GM19372 (cell line): ENCODE results near the gene LCMT2.

Experiments
- ATAC-seq: cut with Tn5 transposase; IDR thresholded peaks from one replicate; pipeline ENCODE4 v1.9.1; 2021; ENCODE audit warnings: mild to moderate bottlenecking, low read depth, moderate library complexity; ENCODE audit not compliant: unreplicated experiment

The LCMT2 gene, protein sequence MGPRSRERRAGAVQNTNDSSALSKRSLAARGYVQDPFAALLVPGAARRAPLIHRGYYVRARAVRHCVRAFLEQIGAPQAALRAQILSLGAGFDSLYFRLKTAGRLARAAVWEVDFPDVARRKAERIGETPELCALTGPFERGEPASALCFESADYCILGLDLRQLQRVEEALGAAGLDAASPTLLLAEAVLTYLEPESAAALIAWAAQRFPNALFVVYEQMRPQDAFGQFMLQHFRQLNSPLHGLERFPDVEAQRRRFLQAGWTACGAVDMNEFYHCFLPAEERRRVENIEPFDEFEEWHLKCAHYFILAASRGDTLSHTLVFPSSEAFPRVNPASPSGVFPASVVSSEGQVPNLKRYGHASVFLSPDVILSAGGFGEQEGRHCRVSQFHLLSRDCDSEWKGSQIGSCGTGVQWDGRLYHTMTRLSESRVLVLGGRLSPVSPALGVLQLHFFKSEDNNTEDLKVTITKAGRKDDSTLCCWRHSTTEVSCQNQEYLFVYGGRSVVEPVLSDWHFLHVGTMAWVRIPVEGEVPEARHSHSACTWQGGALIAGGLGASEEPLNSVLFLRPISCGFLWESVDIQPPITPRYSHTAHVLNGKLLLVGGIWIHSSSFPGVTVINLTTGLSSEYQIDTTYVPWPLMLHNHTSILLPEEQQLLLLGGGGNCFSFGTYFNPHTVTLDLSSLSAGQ

DNA sequence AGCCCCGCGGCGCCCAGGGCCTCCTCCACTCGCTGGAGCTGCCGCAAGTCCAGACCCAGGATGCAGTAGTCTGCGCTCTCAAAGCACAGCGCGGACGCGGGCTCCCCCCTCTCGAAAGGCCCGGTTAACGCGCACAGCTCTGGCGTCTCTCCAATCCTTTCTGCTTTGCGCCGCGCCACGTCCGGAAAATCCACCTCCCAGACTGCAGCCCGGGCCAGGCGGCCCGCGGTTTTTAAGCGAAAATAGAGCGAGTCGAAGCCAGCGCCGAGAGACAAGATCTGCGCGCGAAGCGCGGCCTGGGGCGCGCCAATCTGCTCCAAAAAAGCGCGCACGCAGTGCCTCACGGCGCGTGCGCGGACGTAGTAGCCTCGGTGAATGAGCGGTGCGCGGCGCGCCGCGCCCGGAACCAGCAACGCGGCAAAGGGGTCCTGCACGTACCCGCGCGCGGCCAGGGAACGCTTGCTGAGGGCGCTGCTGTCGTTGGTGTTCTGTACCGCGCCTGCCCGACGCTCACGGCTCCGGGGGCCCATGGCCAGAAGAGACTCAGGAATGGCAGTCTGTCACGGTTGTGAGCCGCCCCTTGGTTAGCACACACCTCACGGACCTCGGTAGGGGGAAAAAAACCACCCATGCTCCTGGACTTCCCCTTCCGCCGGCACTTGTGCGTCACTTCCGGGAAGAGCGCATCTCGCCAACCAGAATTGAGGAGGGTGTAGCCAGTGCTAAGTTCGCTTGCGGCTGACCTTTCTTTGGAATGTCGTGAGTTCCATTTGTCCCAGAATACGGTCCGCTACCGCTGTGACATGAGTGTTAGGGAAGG lies at the start of gene LCMT2:
TSS of gene LCMT2 (minus strand) at position 614 of the 820 bp plus-strand sequence. CDS start at position 530, 84 bp downstream.
- peak; percentile 90 for ATAC-seq

DNA sequence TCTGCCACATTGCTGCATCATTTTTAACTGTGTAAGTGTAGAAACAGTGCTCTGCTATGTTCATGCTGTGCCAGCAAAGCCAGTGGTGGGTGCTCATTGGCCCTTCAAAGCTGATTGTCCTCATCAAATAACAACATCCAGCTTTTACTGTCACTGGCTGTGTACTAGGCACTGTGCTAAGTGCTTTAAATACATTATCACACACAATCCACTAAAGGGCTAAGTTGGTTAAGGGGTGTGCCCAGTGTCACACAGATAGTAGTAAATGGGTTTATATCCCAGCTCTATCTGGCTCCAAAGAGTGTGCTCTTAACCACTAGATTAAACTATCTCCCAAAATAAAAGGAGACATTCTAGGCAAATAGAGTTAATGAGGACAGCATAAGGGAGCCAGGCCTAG lies 48.2 kb upstream of the LCMT2 start:
- no peak for ATAC-seq

DNA sequence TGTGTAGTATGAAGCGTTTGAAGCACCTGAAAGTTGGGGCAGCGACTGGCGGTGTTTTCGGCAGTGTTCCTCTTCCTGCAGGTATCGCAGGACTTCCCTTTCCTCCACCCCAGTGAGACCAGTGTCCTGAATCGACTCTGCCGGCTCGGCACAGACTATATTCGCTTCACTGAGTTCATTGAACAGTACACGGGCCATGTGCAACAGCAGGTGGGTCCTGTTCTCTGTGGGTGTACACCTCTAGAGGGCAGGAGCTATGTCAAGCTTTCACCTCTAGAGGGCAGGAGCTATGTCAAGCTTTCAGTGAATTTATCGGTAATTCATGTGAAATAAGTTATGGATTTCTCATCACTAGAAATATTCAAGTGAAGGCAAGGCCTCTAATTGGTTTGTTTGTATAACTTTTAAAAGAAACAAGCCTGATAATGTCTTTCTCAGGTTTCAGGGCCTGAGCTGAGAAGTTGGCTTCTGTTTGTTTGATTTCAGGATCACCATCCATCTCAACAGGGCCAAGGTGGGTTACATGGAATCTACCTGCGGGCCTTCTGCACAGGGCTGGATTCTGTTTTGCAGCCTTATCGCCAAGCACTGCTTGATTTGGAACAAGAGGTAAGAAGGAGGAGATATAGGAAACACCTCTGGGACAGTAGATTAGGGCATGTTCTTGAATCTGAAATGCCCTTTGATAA lies 45.8 kb upstream of the LCMT2 start:
- ATAC-seq, result no peak

DNA sequence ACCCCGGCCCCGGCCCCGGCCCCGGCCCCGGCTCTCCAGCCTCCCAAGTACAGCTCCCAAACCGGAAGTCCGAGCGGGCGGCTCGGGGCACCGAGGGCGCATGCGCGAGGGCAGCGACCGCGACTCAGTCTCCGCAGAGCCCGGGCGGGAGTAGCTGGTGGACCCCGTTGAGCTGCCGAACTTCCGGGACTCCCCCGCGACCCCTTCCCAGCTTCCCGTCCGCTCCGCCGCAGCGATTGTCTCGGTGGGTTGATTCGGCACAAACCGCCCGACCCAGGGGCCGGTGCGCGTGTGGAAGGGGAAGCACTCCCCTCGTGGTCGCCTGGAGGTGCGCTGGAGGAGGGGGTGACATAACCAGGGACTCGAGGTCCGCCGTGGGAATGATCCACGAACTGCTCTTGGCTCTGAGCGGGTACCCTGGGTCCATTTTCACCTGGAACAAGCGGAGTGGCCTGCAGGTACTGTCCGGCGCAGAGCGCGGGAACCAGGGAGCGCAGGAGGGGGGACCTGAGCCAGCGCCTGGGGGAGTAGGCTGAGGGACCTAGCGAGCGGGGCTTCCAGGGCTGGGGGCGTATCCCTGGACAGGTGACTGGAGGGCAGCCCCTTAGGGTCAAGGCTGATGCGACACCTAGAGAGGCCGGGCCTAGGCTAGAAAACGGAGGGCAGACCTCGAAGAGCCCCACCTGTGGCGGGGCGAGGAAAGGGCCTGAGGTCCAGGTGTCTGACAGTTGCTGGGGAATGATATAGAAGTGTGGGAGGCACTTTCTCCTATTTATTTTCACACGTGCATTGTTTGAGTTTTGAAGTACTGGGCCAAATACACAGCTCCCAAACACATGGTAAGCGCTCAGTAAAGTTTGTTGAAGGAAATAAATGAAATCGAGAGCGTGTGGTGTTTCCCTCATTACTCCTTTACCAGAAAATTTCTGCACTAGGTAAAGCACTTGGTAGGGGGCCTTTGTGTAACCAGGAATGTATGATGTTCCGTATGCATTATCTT lies 40.9 kb upstream of the LCMT2 start, which contains the start of the genes TUBGCP4 and ZSCAN29:
TSS of gene TUBGCP4 (plus strand) at position 127 of the 1,000 bp plus-strand sequence. CDS start at position 381, 254 bp downstream.
TSS of gene ZSCAN29 (minus strand) at position 69 of the 1,000 bp plus-strand sequence. CDS start 1,130 bp downstream, outside the sequence.
- ATAC-seq, result peak; percentile 80

DNA sequence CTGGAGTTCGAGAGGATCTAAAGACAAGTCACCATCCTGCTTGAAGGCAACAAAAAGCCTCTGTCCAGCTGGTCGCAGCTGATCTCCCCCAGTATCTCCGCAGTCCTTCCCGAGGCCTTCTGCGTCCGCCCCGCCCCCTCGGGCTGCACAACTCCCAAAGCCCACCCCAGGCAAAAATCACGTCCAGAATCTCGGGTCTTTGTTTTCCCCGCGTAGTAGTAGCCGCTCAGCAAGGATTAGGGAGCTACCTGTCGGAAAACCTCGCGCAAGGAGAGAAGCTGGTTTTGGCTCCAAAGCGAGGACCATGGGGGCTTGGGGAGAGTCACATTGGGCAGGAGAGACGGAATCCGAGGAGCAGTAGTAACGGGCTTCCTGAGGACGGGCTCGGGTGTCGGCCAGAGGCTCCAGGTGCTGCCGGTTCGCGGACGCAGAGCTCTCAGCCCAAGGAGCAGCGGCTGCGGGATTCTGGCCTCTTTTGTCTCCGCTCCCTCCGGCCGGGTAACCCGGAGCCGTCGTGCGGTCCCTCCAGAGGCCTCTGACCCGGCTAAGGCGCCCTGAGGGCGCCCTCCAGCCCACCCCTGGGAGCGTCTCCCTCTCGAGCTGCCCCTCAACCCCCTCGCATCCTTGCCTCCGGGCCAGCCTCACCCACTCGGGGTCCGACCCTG lies 40.1 kb upstream of the LCMT2 start:
- ATAC-seq, result peak; percentile 42

DNA sequence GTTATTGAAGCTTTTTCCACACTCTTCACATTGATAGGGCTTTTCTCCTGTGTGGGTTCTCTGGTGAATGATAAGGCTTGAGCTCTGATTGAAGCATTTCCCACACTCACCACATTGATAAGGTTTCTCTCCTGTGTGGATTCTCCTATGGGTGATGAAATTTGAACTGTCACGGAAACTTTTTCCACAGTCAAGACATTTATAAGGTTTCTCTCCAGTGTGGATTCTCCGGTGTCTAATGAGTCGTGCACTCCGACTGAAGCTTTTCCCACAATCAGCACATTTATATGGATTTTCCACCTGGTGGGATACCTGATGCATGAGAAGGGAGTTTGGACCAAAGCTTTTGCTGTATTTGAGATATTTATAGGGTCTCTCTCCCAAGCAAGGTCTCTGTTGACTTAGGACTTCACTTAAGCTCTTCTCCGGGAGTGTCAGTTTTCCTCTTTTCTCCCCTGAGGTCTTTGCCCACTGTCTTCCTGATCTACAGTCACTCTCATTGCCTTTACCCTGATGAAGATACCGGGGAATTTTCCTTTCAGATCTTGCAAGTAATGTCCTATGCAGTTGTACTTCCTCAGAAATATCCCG lies 31.0 kb upstream of the LCMT2 start:
- ATAC-seq, result no peak

DNA sequence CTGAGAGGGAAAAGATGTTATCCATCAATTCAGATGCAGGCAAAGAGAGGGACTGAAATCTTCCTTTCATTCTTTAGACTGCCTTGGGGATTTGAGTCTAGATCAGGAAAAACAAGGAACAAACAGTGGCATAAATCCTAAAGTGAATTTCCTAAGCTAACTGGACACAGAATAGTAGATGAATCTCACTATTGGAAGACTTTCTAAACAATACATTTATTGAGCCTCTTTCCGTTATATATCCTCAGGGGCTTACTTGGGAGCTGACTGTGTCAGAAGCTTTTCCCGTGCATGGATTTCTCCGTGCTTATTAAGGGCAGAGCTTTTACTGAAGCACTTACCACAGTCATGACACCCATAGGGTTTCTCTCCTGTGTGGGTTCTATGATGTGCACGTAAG lies 30.4 kb upstream of the LCMT2 start:
- ATAC-seq, result no peak

DNA sequence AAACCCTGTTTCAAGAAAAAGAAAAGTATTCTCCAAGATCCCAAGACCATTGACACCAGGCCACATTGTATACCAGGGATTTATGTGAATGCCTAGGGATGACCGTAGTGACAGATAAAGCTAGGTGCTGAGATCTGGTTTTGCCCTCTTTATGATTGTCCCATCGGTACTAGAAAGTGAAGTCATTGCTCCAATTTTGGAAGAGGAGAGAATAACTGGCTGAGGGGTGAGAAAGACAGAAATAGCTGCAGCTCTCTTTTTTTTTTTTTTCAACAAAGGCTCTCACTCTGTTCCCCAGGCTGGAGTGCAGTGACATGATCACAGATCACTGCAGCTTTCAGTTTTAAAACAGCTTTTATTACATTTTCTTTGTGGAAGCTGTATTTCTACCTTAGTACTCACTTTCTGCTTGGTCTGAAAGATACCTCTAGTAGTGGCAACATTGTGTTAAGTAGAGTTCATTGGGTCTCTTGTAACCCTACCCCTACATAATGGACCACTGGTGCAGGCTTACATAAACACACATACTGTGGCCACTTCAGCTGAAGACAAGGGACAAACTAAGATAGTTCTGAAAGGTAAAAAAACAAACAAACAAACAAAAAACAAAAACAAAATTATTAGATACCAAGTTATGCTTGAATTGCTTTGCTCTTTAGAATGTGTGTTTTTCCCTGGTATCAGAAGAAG lies 22.5 kb upstream of the LCMT2 start:
- ATAC-seq, result no peak

DNA sequence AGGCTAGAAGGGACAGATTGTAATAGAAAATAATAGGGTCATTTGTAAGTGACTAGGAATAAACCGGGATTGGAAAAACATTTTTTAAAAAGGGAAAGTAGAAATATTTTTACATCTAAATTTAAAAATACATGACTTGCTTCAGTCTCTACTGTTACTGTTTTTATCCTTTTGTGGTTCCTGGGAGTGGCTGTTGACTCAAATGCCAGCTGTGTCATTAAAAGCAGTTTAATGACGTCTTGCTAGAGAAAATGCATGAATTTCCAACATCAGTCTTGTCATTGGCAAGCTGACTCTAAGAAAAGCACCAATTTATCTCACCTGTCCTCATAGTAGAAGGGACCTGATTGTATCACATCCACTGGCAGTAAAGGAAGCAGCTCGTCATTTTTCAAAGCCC lies 16.7 kb upstream of the LCMT2 start:
- ATAC-seq, result no peak

DNA sequence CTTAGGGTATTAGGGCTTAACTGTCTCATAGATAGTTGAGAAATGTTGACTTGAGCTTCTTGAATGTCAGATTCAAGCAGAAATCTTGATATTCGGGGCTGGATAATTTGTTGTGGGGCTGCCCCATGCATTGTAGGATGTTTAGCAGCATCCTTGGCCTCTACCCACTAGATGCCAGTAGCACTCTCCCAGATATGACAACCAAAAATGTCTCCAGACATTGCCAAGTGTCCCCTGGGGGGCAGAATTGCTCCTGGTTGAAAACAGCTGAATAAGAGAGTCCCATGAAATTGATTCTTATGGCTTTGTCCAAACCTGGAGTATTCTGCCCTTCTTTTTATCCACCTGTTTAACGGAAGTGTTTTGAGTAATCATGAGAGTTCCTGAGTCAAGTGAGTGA lies 15.9 kb upstream of the LCMT2 start:
- ATAC-seq, result no peak

DNA sequence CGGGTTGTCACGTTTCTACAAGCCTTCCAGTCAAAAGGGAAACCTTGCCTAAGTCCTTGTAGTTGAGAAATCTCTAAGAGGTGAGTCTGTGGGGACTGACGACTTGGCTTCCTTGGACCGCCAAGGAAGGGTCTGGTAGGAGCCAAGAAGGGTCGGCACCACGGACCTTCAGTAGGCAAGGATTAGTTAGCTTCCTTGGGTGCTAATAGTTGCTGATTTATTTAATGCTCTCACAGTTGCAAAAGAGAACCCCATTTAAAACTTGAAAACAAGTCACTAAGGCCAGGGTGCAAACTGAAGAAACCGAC lies 361 bp upstream of the LCMT2 start:
- peak; percentile 23 for ATAC-seq

DNA sequence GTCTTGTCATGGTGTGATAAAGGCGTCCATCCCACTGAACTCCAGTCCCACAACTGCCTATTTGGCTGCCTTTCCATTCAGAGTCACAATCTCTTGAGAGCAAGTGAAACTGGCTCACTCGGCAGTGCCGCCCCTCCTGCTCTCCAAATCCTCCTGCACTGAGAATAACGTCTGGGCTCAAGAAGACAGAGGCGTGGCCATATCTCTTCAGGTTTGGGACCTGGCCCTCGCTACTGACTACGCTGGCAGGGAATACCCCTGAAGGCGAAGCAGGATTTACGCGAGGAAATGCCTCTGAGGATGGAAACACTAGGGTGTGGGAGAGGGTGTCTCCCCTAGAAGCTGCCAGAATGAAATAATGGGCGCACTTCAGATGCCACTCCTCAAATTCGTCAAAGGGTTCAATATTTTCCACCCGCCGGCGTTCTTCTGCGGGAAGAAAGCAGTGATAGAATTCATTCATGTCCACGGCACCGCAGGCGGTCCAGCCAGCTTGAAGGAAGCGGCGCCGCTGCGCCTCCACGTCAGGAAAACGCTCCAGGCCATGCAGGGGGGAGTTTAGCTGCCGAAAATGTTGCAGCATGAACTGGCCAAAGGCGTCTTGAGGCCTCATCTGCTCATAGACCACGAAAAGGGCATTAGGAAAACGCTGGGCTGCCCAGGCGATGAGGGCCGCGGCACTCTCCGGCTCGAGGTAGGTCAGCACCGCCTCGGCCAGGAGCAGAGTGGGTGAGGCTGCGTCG lies 985 bp downstream of the LCMT2 start:
- ATAC-seq, result no peak

DNA sequence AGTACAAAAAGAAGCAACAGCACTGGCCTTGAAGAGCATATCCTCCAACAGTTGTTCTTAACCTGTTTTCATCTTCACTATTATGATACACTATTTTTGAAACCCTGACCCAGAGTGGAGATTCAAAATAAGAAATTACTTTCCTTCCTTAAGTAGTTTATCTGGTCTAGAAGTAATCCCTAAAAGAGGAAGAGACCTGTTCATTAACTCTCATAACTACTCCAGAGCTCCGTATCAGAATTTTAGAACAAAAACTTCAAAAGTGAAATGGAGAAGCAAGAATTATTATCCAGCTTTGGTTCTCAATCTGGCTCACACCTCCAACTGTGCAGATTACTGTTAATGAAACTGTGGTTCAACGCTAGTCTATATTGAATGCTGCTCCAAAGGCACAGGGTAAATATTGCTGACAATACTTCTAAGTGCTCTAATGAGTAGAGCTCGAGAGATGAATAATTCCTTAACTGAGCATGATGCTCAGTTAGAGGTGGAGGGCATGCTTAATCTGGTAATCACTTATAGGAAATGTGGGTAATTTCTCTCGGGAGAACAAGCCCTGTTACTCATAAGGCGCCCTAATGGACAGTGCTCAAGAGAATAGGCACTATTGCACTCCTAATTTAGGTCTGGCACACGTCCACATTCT lies 5.2 kb downstream of the LCMT2 start:
- no peak for ATAC-seq

DNA sequence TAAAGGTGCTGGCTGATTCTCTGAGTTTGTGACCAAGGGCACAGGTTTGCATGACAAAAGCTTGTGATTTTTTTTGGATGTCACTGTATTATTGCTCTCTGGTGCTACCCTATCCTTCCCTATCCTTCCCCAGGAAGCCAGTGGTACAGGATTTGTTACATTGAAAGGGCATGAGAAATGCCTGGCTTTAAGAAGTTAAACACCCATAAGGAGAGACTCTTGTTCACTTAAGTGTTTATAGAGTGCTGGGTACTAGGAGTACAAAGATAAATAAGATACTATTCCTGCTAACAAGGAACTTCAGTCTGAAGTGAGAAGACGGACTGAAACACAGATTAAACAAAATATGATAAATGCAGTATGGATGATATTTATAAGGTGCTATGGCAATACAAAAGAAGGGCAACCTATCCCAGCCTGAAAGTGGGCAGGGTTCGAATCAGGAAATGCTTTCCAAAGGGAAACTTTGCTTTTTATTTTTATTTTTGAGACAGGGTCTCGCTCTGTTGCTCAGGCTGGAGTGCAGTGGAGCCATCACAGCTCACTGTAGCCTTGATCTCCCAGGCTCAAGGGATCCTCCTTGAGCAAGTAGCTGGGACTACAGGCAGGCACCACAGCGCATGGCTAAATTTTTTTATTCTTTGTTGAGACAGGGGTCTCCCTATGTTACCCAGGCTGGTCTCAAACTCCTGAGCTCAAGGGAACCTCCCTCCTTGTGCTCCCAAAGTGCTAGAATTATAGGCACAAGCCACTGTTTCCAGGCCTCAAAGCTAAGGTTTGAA lies 11.2 kb downstream of the LCMT2 start:
- ATAC-seq, result no peak

DNA sequence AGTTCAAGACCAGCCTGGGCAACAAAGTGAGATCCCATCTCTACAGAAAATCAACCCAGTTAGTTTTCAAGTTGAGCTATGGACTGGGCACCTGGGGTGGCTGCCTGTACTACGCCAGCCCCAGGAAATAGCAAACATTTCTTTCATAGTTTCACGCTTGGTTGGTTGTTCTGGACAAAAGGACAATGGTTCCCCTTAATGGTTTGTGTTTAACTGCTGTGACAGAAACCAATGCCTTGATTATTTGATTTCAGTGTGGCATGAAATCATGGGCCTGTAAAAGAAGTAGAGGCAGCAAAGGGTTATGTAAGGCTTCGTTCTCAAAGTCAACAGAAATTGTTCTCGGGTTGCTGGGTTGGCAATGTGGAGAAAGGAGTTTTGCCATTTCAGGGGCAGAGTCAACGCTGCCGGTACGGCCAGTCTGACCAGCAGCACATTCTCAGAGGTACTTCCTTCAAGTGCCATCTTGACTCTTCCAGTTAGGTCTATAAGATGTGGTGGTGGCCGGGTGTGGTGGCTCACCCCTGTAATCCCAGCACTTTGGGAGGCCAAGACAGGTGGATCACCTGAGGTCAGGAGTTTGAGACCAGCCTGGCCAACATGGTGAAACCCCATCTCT lies 12.7 kb downstream of the LCMT2 start:
- ATAC-seq, result no peak
